Endothelial cell (in vitro differentiated cells): ENCODE data around the gene DOLK. TPM values are rescaled to one million over a fixed set of nuclear protein-coding genes. Genes with fewer than 3 reads are reported as not detected.

Source experiments
- DNase-seq: peaks from one replicate; pipeline ENCODE4 v3.0.0; 2021; ENCODE audit warnings: low spot score
- H3K27ac Mint-ChIP-seq: one replicate; pipeline ENCODE4 v1.8.0; 2021; ENCODE audit warnings: mixed read lengths, inconsistent platforms; ENCODE audit not compliant: unreplicated experiment
- H3K27me3 Mint-ChIP-seq: one replicate; pipeline ENCODE4 v1.8.0; 2021; ENCODE audit warnings: mild to moderate bottlenecking, moderate library complexity, mixed read lengths, inconsistent platforms; ENCODE audit not compliant: unreplicated experiment
- H3K36me3 Mint-ChIP-seq: one replicate; pipeline ENCODE4 v1.8.0; 2021; ENCODE audit warnings: mild to moderate bottlenecking, low read depth, mixed read lengths, inconsistent platforms; ENCODE audit not compliant: unreplicated experiment
- H3K4me1 Mint-ChIP-seq: one replicate; pipeline ENCODE4 v1.8.0; 2021; ENCODE audit warnings: mild to moderate bottlenecking, mixed read lengths, inconsistent platforms; ENCODE audit not compliant: unreplicated experiment
- H3K4me3 Mint-ChIP-seq: one replicate; pipeline ENCODE4 v1.8.0; 2021; ENCODE audit warnings: mild to moderate bottlenecking, mixed read lengths, inconsistent platforms; ENCODE audit not compliant: unreplicated experiment
- H3K9me3 Mint-ChIP-seq: one replicate; pipeline ENCODE4 v1.8.0; 2021; ENCODE audit warnings: mixed read lengths, inconsistent platforms; ENCODE audit not compliant: unreplicated experiment
- CTCF ChIP-seq: fragments of 200-600 bp; sonication (generic); IDR thresholded peaks from one replicate; pipeline ENCODE4 v1.5.0; 2021; ENCODE audit warnings: antibody characterized with exemption; ENCODE audit not compliant: unreplicated experiment
- long read RNA-seq: library from polyadenylated mRNA; unstranded; transcript quantifications from one replicate; pipeline ENCODE4 v2.0.0, GENCODE V29; 2020; ENCODE audit not compliant: unreplicated experiment
- total RNA-seq: library from RNA; stranded (reverse); fragmentation: NEBNext Ultra II Directional; extraction: Animal tissue kit (Norgen Biotek cat#: 25700); gene quantifications from one replicate; pipeline ENCODE4 v1.2.1, GENCODE V29; 2021; ENCODE audit not compliant: unreplicated experiment

Gene DOLK
- total RNA-seq: 18.2 TPM
- long read RNA-seq, transcript DOLK-201 (1 exons, 2,090 nt): major isoform, 32 of 32 reads
- long read RNA-seq, partial matches to known transcripts: 0 of 32 reads
- long read RNA-seq, other reads (novel, unspliced or antisense): 0 of 32 reads

- no peaks in the 10 kb centered on the region for H3K9me3 Mint-ChIP-seq
- no peak for TF ChIP-seq CTCF
- peak within 1 kb of the TSS; percentile 88 for H3K27ac Mint-ChIP-seq
- peak within 1 kb of the TSS; percentile 97 for H3K4me3 Mint-ChIP-seq
- H3K27me3 Mint-ChIP-seq: peaks cover 10% of the 10 kb centered on the region
- peaks cover 14% of the 10 kb centered on the region for H3K36me3 Mint-ChIP-seq
- H3K4me1 Mint-ChIP-seq: peaks cover 20% of the 10 kb centered on the region
- peak; percentile 99 for DNase-seq
Observed at GRCh38 chr9:128947527-128948301, at the start of gene DOLK, which contains the start of gene NUP188. Gene DOLK, minus strand, starts transcription at chr9:128947603. Its CDS starts 300 bp downstream, at chr9:128947303. Gene NUP188, plus strand, starts transcription at chr9:128947699. Its CDS starts 21 bp downstream, at chr9:128947720.

- Mint-ChIP-seq H3K27me3 (peaks cover 6% of the 10 kb centered on the region), H3K36me3 (peaks cover 38% of the 10 kb centered on the region), H3K4me3 (no peak overlapping the region), H3K27ac (peak overlapping the region; percentile 26), H3K9me3 (no peaks in the 10 kb centered on the region), H3K4me1 (peaks cover 8% of the 10 kb centered on the region)
- TF ChIP-seq CTCF: no peak
- DNase-seq: no peak
Observed at GRCh38 chr9:128995791-128996190, 48.4 kb upstream of the DOLK start.

- Mint-ChIP-seq H3K27ac (no peak overlapping the region), H3K9me3 (no peaks in the 10 kb centered on the region), H3K4me3 (no peak overlapping the region), H3K27me3 (peaks cover 4% of the 10 kb centered on the region), H3K4me1 (peaks cover 8% of the 10 kb centered on the region), H3K36me3 (peaks cover 31% of the 10 kb centered on the region)
- TF ChIP-seq CTCF: no peak
- no peak for DNase-seq
Observed at GRCh38 chr9:128992995-128993394, 45.6 kb upstream of the DOLK start.

- Mint-ChIP-seq H3K36me3 (peaks cover 43% of the 10 kb centered on the region), H3K9me3 (no peaks in the 10 kb centered on the region), H3K4me3 (no peak overlapping the region), H3K27ac (no peak overlapping the region), H3K4me1 (peaks cover 5% of the 10 kb centered on the region), H3K27me3 (peaks cover 2% of the 10 kb centered on the region)
- DNase-seq: no peak
- TF ChIP-seq CTCF: no peak
Observed at GRCh38 chr9:128987805-128988204, 40.4 kb upstream of the DOLK start.

- H3K36me3 Mint-ChIP-seq: peaks cover 46% of the 10 kb centered on the region
Observed at GRCh38 chr9:128986671-128987070, 39.3 kb upstream of the DOLK start.

More at GRCh38 chr9:128986671-128987070, 39.3 kb upstream of the DOLK start:
- no peak for DNase-seq
- no peak for TF ChIP-seq CTCF
- Mint-ChIP-seq H3K27ac (no peak overlapping the region), H3K9me3 (no peaks in the 10 kb centered on the region), H3K4me1 (peaks cover 6% of the 10 kb centered on the region), H3K4me3 (peak overlapping the region; percentile 9), H3K27me3 (peaks cover 2% of the 10 kb centered on the region)
